Islet of Langerhans (tissue), 1 donor: ENCODE measurements around the gene ECE1.
"Not testable (repeated sequence)": the region's sequence is repeated elsewhere in the genome, so short reads cannot be mapped to it uniquely, and the experiment has no call there.

Experiments
- FAIRE-seq: peaks from one replicate; lab custom pipeline; 2011; peaks lifted over from hg19 to GRCh38; lab: Jason Lieb, UNC

Gene ECE1

GRCh38 chr1:21219674-21220073, 70.6 kb downstream of the ECE1 start:
- no peak for FAIRE-seq

GRCh38 chr1:21217812-21218596, 72.3 kb downstream of the ECE1 start:
- no peak for FAIRE-seq

- FAIRE-seq: no peak
Measured at GRCh38 chr1:21216835-21217811, 73.1 kb downstream of the ECE1 start.

GRCh38 chr1:21212126-21212525, 78.1 kb downstream of the ECE1 start:
- FAIRE-seq: no peak

- FAIRE-seq: not testable (repeated sequence)
Measured at GRCh38 chr1:21208137-21208700, 82.0 kb downstream of the ECE1 start.

GRCh38 chr1:21206117-21206516, 84.1 kb downstream of the ECE1 start:
- no peak for FAIRE-seq

- FAIRE-seq: no peak
Measured at GRCh38 chr1:21205416-21205815, 84.8 kb downstream of the ECE1 start.

GRCh38 chr1:21201650-21202049, 88.6 kb downstream of the ECE1 start:
- FAIRE-seq: no peak

- not testable (repeated sequence) for FAIRE-seq
Measured at GRCh38 chr1:21201238-21201637, 89.0 kb downstream of the ECE1 start.

- FAIRE-seq: no peak
Measured at GRCh38 chr1:21200767-21201166, 89.5 kb downstream of the ECE1 start.

GRCh38 chr1:21198929-21199328, 91.3 kb downstream of the ECE1 start:
- FAIRE-seq: no peak

- no peak for FAIRE-seq
Measured at GRCh38 chr1:21192871-21193270, 97.4 kb downstream of the ECE1 start.

GRCh38 chr1:21192284-21192683, 98.0 kb downstream of the ECE1 start:
- no peak for FAIRE-seq

GRCh38 chr1:21190771-21191170, 99.5 kb downstream of the ECE1 start:
- FAIRE-seq: not testable (repeated sequence)

GRCh38 chr1:21189906-21190500, 100.3 kb downstream of the ECE1 start:
- no peak for FAIRE-seq

GRCh38 chr1:21189421-21189820, 100.8 kb downstream of the ECE1 start:
- FAIRE-seq: no peak

- no peak for FAIRE-seq
Measured at GRCh38 chr1:21188235-21188634, 102.0 kb downstream of the ECE1 start.

GRCh38 chr1:21185221-21185731, 105.0 kb downstream of the ECE1 start:
- FAIRE-seq: no peak

- no peak for FAIRE-seq
Measured at GRCh38 chr1:21184276-21184675, 106.0 kb downstream of the ECE1 start.

- no peak for FAIRE-seq
Measured at GRCh38 chr1:21182181-21182731, 108.0 kb downstream of the ECE1 start.

- FAIRE-seq: not testable (repeated sequence)
Measured at GRCh38 chr1:21178271-21178670, 112.0 kb downstream of the ECE1 start.
